ENCODE results near the gene AKNAD1. TPM values are rescaled to one million over a fixed set of nuclear protein-coding genes. Genes with fewer than 3 reads are reported as not detected.

Gene AKNAD1
- total and polyA plus RNA-seq, 2 of the 4 experiments (the other 2 are of a cell fraction): 0.07 to 0.18 TPM

GRCh38 chr1:108815566-108815965, 41.3 kb downstream of the AKNAD1 start:
- dilution Hi-C loops (cut with HindIII; ENCODE audit: low sequenced_read_pairs, unreplicated experiment) (no loop called here), in situ Hi-C loops (cut with MboI; ENCODE audit: low sequenced_read_pairs) (no loop called here), intact Hi-C loops (cut with micrococcal nuclease) (no loop called here)
- H4K91ac ChIP-seq (ENCODE audit: insufficient read depth, low read depth, low read length): no peak overlapping the region
- H3K27ac ChIP-seq (ENCODE audit: insufficient read depth, low read length): peak overlapping the region; percentile 61; the same call in 1 of the 2 replicates
- peak overlapping the region in 1 of 2 experiments; percentile 44; a peak in 3 of 4 replicates for H4K8ac ChIP-seq (ENCODE audit: low read depth in 2 of 2, low read length in 2 of 2)
- peak overlapping the region; percentile 28; the same call in 1 of the 2 replicates for H3K23ac ChIP-seq (ENCODE audit: low read depth, low read length)
- H3K9me1 ChIP-seq (ENCODE audit: insufficient read depth, low read length): peaks cover 3% of the 10 kb centered on the region; the same call in 1 of the 2 replicates
- ChIA-PET POLR2A (ENCODE audit: unreplicated experiment) (no interaction called here), CTCF (no interaction called here)
- peak overlapping the region; percentile 65; the same call in 1 of the 2 replicates for H2BK20ac ChIP-seq (ENCODE audit: low read depth, low read length)
- no peak overlapping the region for H3K4me3 ChIP-seq (ENCODE audit: insufficient read depth, low read depth, low read length)
- peak overlapping the region; percentile 85 for H4K5ac ChIP-seq (ENCODE audit: low read depth, low read length)
- peak overlapping the region; percentile 68; the same call in 1 of the 2 replicates for H2BK120ac ChIP-seq (ENCODE audit: low read depth, low read length)
- peaks cover 2% of the 10 kb centered on the region; the same call in 1 of the 2 replicates for H3K36me3 ChIP-seq (ENCODE audit: control insufficient read depth, insufficient read depth, low read length)
- H3K27me3 ChIP-seq (ENCODE audit: control insufficient read depth, insufficient read depth, low read length): no peaks in the 10 kb centered on the region
- no peak overlapping the region; the same call in 2 of the 3 replicates for H2BK15ac ChIP-seq (ENCODE audit: low read depth, low read length)
- no peak overlapping the region for H2AK9ac ChIP-seq (replicated peaks; ENCODE audit: low read depth, low read length, poor library complexity)
- no peaks in the 10 kb centered on the region for H3K79me1 ChIP-seq (ENCODE audit: low read depth in 1 of 2, low read length in 2 of 2)
- peak overlapping the region; percentile 81 for H3K18ac ChIP-seq (ENCODE audit: low read depth, low read length)
- BruUV-seq (replicated peaks): no TSS peak
- ATAC-seq (ENCODE audit: low read depth) (no peak), DNase-seq (no peak)
- peak overlapping the region; percentile 9; the same call in 1 of the 2 replicates for H3K4ac ChIP-seq (ENCODE audit: low read depth, low read length)
- H2AFZ ChIP-seq (replicated peaks; ENCODE audit: low read length, poor library complexity): no peak overlapping the region
- peak overlapping the region; percentile 43 for H2BK5ac ChIP-seq (ENCODE audit: low read depth, low read length, poor library complexity, severe bottlenecking)
- no peak overlapping the region for H3K56ac ChIP-seq (ENCODE audit: extremely low read depth, insufficient read depth, low read length)
- TF ChIP-seq USF2 (IDR thresholded peaks at IDR 0.05; ENCODE audit: low read depth, low read length) (no peak), MXI1 (IDR thresholded peaks at IDR 0.05; ENCODE audit: borderline replicate concordance, low read depth, low read length) (no peak), SMC3 (IDR thresholded peaks at IDR 0.05; ENCODE audit: low read depth, low read length) (no peak), MAZ (IDR thresholded peaks at IDR 0.05; ENCODE audit: borderline replicate concordance, low read depth, low read length) (no peak), CHD1 (IDR thresholded peaks at IDR 0.05; ENCODE audit: low read depth, low read length) (no peak), CTCF (conservative IDR thresholded peaks at IDR 0.05; ENCODE audit: low read depth, low read length) (no peak), CEBPB (IDR thresholded peaks at IDR 0.05; ENCODE audit: low read depth, low read length) (no peak), RFX5 (IDR thresholded peaks at IDR 0.05; ENCODE audit: low read depth, low read length) (no peak), ELK1 (IDR thresholded peaks at IDR 0.05; ENCODE audit: borderline replicate concordance, low read depth, low read length) (no peak), MAFK (IDR thresholded peaks at IDR 0.05; ENCODE audit: low read depth, low read length) (no peak), FOS (IDR thresholded peaks at IDR 0.05; ENCODE audit: low read depth, low read length) (no peak), RAD21 (IDR thresholded peaks at IDR 0.05; ENCODE audit: low read length) (no peak), POLR2A (IDR thresholded peaks at IDR 0.05; ENCODE audit: low read depth, low read length) (no peak), NFE2L2 (IDR thresholded peaks at IDR 0.05; ENCODE audit: low read depth, low read length) (no peak), BHLHE40 (IDR thresholded peaks at IDR 0.05; ENCODE audit: low read depth, low read length) (no peak), RCOR1 (IDR thresholded peaks at IDR 0.05; ENCODE audit: insufficient replicate concordance, low read length) (no peak)
- no peaks in the 10 kb centered on the region for H3K9me3 ChIP-seq (ENCODE audit: control insufficient read depth, insufficient read depth, low read length)
- no peak overlapping the region for H3K9ac ChIP-seq (ENCODE audit: low read depth, low read length)
- 0 out of 2 replicates have a peak overlapping the region, but pooled peaks have one; percentile 20 for H3K4me2 ChIP-seq (ENCODE audit: low read depth, low read length)
- H2AK5ac ChIP-seq (ENCODE audit: low read depth, low read length): no peak overlapping the region
- H3K14ac ChIP-seq (replicated peaks; ENCODE audit: low read depth, low read length): peak overlapping the region; percentile 67
- peaks cover 12% of the 10 kb centered on the region for H3K4me1 ChIP-seq (ENCODE audit: control insufficient read depth, insufficient read depth, low read length)
- H4K20me1 ChIP-seq (ENCODE audit: insufficient read depth, low read length): no peaks in the 10 kb centered on the region

All from IMR-90 (cell line).